GM19239 (cell line): Measurements from ENCODE around the gene PARK7.

ENCODE experiments used
- DNase-seq: peaks from one replicate; pipeline ENCODE4 v3.0.0; 2011; ENCODE audit warnings: low spot score; ENCODE audit not compliant: insufficient read length
- FAIRE-seq: peaks from 2 replicates; lab custom pipeline; 2011; peaks lifted over from hg19 to GRCh38; lab: Jason Lieb, UNC

The PARK7 gene

GRCh38 chr1:8004803-8005573 is 43.5 kb downstream of the PARK7 start:
- DNase-seq (no peak), FAIRE-seq (no peak)

- FAIRE-seq (no peak), DNase-seq (no peak)
Observed at GRCh38 chr1:8006037-8006963, 44.8 kb downstream of the PARK7 start.

- no peak for DNase-seq
- no peak for FAIRE-seq
Observed at GRCh38 chr1:8009043-8010002, 47.8 kb downstream of the PARK7 start.

GRCh38 chr1:8010080-8010664 is 48.7 kb downstream of the PARK7 start:
- DNase-seq = no peak

GRCh38 chr1:8011016-8011415 is 49.5 kb downstream of the PARK7 start:
- DNase-seq (no peak), FAIRE-seq (no peak)

More at GRCh38 chr1:8010080-8010664, 48.7 kb downstream of the PARK7 start:
- FAIRE-seq = no peak

- DNase-seq (no peak), FAIRE-seq (no peak)
Observed at GRCh38 chr1:8011923-8012858, 50.7 kb downstream of the PARK7 start.

- FAIRE-seq = no peak
- DNase-seq = no peak
Observed at GRCh38 chr1:8012955-8013354, 51.4 kb downstream of the PARK7 start.

GRCh38 chr1:8013399-8013798 is 51.9 kb downstream of the PARK7 start:
- no peak for DNase-seq
- FAIRE-seq = no peak

- DNase-seq (no peak), FAIRE-seq (no peak)
Observed at GRCh38 chr1:8013800-8014199, 52.3 kb downstream of the PARK7 start.

GRCh38 chr1:8014381-8014988 is 53.0 kb downstream of the PARK7 start:
- no peak for FAIRE-seq
- DNase-seq = no peak

GRCh38 chr1:8015036-8015808 is 53.7 kb downstream of the PARK7 start:
- peak; percentile 87 for FAIRE-seq
- DNase-seq = peak; percentile 28

GRCh38 chr1:8015809-8016165 is 54.3 kb downstream of the PARK7 start:
- DNase-seq (no peak), FAIRE-seq (no peak)

- DNase-seq (no peak), FAIRE-seq (no peak)
Observed at GRCh38 chr1:8016210-8016894, 54.8 kb downstream of the PARK7 start.

- DNase-seq = no peak
Observed at GRCh38 chr1:8016895-8017241, 55.4 kb downstream of the PARK7 start.

GRCh38 chr1:8017495-8018197 is 56.1 kb downstream of the PARK7 start:
- no peak for DNase-seq
- FAIRE-seq = no peak

More at GRCh38 chr1:8016895-8017241, 55.4 kb downstream of the PARK7 start:
- FAIRE-seq = no peak

GRCh38 chr1:8018492-8019228 is 57.1 kb downstream of the PARK7 start:
- DNase-seq = no peak
- no peak for FAIRE-seq
